GM18519 (cell line): ENCODE results near the gene CFAP157.
A peak's percentile ranks its signal among the peaks of the same experiment; 100 is the strongest.

Experiments
- ATAC-seq: cut with Tn5 transposase; IDR thresholded peaks from one replicate; pipeline ENCODE4 v1.9.1; 2021; ENCODE audit warnings: mild to moderate bottlenecking, moderate library complexity; ENCODE audit not compliant: unreplicated experiment, low FRiP score

The CFAP157 gene

DNA sequence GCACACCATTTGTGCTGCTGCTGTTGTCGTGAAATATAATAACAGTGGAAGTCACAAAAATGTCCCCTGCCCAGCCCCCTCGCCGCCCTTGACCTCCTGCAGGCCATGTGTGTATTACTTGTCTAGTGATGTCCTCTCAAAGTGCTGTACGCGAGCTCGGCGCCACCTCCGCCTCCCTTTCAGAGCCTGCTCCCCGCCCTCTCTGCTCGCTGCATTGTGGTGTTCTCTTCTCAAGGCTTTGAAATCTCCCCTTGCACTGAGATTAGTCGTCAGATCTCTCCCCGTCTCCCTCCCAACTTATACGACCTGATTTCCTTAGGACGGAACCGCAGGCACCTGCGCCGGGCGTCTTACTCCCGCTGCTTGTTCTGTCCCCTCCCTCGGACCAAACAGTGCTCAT, 14.7 kb upstream of the CFAP157 start:
- no peak for ATAC-seq

DNA sequence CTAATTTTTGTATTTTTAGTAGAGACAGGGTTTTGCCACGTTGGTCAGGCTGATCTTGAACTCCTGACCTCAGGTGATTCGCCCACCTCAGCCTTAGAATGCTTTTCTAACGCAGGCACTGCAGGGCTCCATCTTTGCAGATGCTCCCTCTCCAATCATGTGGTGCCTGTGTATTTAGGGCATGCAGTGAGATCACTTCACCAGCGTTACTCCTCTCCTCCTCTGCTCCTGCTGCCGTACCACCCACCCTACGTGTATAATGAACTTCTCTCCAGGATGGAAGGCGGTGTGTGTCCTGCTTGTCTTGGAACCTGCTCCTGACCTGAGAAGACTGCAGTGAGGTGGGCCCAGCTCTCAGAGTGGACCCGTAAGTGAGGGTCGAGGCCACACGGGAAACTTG, 13.6 kb upstream of the CFAP157 start:
- ATAC-seq = no peak

DNA sequence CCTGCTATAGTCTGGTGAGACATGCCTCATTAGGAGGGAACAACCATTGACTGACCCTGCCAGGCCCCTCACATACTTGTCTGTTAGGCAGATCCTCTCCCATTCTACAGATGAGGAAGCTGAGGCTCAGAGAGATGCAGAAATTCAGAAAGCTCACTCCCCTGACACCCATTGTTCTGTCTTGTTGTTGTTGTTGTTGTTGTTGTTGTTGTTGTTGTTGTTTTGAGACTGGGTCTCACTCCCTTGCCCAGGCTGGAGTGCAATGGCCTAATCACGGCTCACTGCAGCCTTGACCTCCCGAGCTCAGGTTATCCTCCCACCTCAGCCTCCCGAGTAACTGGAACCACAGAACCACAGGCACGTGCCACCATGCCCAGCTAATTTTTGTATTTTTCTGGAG, 13.1 kb upstream of the CFAP157 start:
- ATAC-seq = no peak

DNA sequence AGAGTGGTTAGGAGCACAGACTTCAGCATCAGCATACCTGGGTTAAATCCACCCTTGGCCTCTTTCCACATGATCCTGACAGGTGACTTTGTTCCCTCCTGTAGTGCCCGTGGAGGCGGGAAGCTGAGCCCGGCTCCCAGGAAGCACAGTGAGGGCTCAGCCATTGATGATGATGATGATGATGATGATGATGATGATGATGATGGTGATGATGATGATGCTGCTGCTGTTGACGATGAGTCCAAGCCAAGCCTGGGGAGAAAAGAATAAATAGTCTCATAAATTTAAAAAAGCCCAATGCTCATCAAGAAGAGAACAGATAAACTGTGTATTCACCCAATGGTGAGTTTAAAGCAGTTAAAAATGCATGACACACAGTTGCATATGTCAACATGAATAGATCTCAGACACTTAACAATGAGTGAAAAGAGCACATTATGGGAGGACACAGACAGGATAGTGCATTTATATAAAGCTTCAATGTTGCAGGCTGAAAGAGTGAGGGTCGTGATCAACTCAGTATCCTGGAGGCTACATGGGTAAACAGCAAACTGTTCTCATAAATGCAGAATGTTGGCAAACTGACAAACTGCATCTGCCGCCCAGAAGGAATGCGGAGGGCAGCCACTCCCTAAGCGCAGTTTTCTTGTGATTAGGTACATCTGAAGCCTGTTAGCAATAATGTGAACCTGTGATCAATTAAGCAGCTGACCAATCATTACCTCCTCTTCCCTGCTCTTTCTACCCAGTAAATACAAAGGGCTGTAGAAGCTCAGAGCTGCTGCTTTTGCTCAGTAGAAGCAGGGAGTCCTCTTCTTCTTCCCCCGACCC, 11.7 kb upstream of the CFAP157 start:
- ATAC-seq = no peak

DNA sequence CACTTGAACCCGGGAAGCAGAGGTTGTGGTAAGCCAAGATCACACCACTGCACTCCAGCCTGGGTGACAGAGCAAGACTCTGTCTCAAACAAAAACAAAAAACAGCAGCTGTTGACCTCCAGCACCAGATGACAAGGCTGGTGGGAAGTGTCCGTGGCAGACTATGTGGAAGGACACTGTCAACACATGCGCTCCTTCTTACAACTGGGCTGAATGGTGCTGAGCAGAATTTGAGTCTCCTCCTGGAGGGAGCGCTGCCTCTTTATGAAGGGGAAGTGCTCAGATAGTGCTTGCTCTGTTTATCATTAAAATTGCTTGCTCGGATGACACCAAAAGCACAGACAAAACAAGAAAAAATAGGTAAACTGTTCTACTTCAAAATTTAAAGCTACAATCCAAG, 9.2 kb upstream of the CFAP157 start:
- ATAC-seq = no peak

DNA sequence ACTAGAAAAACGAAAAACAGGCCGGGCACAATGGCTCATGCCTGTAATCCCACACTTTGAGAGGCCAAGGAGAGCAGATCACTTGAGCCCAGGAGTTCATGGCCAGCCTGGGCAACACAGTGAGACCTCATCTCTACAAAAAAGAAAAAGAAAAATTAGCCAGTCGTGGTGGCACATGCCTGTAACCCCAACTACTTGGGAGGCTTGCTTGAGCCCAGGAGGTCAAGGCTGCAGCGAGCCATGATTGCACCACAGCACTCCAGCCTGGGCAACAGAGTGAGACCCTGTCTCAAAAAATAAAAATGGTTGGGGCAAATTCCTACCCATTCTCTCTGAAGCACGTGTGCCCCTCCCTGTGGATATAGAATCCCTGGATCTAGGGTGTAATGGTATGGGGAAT, 8.4 kb upstream of the CFAP157 start:
- no peak for ATAC-seq

DNA sequence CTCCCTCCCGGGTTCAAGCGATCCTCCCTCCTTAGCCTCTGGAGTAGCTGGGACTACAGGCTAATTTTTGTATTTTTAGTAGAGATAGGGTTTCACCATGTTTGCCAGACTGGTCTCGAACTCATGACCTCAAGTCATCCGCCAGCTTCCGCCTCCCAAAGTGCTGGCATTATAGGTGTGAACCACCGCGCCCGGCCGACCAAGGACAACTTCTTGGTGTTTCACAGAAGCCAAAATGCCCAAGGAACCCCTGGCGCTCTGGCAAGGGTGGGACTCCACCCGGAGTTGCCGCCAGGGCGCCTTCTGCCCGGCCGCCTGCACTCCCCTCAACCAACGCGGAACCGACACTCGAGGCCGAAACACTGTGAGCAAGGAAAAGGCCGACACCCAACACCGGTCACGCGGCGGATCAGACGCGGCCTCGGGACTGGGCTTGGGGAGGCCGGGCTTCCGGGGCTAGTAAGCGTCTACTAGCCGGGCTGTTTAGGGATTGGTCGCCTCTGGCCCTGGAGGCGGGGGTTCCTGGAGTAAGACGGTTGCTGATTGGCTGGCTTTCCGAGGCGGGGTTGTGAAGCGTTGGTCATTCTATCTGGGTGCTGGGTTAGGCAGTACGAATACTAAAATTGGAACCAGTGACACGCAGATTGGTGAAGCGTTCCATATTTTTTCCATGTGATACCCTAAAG, 7.7 kb upstream of the CFAP157 start:
- ATAC-seq = peak; percentile 51

DNA sequence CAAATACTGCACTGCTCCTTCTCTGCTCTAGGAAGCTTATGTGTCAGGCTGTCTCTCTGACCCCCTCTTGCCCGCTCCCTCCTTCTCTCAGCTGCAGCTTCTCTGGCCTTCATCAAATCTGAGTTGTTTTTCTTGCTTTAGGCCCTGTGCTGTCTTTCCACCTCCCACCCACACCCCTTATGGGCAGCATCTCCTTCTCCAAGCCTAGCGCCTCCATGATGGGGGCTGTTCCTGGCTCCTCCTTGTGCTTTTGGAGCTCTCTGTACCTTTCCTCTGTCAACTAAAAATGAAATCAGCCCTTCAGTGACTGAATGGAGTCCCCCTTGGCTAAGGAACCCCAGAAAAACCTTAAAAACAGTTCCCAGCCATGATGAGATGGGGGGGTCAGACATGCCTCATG, 6.6 kb upstream of the CFAP157 start:
- ATAC-seq = no peak

DNA sequence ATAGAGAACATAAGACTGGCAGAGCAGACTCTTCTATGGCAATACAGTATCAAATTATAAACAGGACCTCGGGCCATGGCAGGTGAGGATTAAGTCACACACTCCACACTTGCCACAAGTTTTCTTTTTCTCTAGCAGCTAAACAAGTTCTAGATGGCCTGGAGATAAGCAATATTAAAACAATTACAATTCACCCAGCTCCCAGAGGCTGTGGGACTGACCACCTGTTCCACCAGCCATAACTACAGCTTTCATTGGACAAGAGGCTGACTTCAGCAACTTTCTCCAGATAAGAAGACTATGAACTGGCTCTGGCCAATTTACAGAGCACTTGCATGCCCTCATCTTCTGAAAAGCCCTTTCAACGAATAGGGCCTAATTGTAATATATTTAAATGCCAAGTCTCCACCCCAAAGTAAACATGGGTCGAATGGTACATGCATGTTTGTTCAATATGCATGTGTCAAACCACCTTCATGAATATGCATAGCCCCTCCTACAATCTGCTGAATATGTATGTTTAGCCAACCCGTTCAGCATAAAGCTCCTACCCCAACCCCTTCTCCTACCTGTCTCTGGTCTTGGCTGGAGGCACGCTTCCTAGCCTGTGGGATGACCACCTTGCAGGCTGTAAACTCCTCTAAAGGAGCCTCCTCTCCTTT, 6.1 kb upstream of the CFAP157 start:
- no peak for ATAC-seq

DNA sequence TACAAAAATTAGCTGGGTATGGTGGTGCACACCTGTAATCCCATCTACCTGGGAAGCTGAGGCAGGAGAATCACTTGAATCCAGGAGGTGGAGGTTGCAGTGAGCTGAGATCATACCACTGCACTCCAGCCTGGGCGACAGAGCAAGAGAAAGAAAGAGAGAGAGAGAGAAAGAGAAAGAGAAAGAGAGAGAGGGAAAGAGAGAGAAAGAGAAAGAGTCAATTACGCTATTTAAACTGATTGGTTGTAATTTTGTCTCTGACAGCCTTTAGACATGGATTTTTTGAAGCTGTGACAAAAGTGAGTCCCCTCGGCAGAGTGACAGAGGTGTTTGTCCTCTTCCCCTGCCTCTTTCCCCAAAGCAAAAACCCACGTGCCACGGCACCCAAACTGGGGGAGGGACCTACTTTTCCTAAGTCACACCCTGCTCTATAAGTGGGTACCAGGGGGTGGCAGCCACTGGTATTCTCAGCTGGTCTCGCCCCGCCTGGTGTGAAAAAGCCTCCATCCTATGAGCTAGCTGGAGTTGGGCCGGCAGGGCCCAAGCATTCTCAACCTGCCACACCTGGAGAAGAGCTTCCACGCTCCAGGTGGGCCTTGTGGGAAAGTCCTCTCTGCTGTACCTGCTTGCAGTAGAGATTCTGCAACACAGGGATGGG, 3.4 kb upstream of the CFAP157 start:
- ATAC-seq = no peak

DNA sequence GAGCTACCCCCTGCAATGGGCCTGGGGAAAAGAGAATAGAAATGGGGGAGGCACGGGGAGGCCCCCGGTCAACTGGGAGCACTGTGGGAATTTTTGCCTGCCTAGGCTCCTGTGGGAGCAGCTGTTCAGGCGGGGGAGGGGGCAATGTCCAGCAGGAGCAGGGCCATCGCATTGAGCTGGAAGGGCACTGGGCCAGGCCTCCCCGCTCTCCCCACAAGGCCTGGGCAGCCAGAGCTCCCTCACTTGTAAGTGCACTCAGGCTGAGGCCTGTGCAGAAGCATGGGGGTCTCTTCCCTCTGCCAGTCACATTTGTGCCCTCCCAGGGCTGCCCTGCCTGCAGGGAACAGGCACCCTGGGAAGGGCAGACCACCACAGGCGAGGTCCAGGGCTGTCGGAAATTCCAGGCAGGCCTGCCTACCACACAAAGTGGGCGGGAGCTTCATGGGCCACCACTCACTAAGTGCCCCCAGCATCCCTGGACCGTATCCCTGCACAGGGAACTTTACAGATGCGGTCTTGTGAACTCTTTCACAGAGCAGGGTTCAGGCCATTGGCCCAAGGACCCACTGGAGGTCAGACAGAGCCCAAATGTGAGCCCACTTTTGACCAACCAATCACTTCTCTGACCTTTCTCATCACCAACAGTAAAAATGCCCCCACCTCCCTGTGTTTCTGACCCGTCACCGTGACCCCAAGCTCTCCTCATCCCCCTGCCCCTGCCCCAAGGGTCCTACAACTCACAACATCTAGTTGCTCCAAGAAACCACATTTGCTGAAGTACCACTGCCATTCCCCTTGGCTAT, 1.0 kb upstream of the CFAP157 start:
- no peak for ATAC-seq

DNA sequence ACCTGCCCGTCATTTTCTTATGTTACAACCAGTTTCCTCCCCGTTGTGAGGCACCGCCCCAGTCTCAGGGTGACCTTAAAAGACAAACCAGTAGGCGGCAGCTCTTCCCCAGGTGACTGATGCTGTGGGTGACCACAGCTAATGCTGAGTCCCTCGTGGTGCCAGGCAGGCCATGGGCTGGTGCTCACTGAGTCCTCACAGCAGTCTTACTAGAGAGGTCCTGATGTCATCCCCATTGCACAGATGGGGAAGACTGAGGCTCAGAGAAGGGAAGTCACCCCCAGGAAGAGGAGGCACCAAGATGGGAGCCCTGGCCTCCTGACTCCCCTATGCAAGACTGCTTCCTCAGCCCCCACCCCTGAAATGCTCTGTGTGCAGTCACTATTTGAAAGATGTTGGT, 978 bp downstream of the CFAP157 start:
- no peak for ATAC-seq

DNA sequence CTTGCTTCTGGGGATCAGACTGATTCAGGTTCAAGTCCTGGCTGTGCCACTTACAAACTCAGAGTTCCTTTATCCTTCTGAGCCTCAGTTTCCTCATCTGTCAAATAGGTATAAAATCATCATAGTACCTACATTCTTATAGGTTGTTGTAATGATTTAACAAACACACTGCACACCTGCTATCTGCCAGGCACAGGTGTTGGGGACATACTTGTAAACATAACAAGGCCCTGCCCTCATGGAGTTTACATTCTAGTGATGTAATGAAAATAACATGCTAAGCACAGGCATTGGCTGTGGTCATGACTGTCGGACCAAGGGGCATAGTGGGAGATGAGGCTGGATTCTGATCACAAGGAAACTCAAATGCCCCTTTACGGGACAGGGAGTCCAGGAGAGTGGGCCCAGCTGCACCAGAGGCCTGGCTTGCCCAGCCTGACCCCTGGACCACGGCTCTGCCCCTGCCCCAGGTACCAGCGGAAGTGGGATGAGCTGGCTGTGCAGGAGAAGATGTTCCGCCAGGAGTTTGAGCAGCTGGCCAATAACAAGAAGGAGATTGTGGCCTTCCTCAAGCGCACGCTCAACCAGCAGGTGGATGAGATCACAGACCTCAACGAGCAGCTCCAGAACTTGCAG, 2.3 kb downstream of the CFAP157 start:
- no peak for ATAC-seq

DNA sequence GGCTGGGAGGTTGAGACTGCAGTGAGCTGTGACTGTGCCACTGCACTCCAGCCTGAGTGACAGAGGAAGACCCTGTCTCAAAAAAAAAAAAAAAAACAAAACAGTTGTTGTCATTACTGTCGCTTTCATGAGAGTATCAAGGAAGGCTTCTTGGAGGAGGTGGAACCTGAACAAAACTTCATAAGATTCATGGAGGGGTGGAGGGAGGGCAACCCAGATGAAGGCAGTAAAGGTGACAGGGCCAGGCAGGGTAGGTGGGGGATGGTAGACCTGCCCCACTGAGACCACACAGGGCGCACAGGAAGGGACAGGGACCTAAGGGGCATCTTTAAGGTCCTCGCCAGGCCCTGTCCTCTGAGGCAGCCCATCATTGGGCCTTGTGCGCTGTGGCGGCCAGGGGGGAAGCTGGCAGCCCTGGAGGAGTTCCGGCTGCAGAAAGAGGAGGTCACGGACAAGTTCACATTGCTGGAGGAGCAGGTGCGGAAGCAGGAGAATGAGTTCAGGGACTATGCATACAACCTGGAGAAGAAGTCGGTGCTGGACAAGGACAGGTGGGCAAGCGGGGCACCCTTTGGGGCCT, 3.5 kb downstream of the CFAP157 start:
- no peak for ATAC-seq

DNA sequence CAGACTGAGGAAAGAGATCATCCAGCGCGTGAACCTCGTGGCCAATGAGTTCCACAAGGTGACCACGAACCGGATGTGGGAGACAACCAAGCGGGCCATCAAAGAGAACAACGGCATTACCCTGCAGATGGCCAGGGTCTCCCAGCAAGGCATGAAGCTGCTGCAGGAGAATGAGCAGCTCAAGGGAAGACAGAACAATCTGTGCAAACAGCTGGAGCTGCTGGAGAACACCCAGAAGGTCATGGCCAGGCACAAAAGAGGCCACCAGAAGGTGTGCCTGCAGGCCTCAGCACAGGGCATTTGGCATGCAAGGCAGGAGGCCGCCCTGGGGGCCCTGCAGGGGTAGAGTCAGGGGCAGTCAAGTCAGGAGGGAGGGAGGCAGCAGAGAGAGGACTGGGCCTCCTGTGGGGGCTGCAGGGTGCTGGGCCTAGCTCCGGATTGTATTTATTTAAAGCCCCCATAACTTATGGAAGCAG, 4.5 kb downstream of the CFAP157 start:
- ATAC-seq = no peak

DNA sequence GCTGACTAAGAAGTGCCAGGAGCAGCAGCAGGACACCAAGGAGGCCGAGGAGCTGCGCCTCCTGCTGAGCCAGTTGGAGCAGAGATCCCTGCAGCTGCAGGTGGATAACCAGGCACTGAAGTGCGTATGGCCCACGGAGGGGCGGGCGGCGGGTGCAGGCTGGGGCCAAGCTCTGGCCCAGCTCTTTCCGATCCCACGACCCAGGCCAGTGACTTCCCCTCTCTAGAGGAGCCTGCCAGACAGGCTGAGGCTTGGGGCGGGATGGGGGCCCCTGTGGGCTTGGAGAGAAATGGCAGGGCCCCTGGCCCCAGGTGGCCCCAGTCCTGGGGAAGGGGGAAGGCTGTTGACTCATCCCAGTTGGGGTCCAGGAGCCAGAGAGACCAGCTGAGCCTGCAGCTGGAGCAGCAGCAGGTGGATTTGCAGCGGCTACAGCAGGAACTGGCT, 5.1 kb downstream of the CFAP157 start:
- no peak for ATAC-seq

DNA sequence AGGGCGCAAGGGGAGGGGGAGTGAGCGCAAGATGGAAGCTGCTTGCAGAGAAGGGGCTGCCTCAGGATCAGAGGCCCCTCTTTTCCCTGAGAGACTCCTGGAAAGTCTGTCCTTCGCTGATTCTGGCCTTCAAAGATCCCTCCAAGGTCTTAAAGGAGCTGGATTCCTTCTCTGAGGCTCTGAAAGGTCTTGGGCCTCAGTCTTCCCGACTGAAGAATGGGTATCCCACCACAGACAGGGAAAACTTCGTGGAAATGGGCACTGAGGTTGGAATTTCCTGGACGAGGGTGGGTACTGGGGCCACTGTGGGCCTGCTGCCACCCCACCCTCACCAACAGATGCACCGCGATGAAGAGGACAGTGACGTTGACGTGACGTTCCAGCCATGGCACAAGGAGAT, 5.6 kb downstream of the CFAP157 start:
- no peak for ATAC-seq

DNA sequence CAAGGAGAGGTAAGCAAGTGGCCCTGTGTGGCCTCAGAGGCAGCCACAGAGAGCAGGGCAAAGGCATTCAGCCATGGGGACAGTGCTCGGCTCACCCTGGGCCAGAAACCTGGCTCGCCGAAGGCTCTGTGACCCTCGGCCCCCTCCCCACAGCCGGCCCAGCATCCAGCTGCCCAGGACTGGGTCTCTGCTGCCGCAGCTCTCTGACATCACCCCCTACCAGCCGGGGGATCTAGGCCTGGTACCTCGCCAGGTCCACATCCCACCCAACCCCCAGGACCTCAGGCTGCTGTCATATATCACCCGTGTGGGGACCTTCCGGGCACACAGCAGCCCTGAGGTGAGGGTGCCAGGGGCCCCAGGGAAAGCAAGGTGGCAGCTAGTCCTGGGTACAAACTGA, 6.1 kb downstream of the CFAP157 start:
- no peak for ATAC-seq

DNA sequence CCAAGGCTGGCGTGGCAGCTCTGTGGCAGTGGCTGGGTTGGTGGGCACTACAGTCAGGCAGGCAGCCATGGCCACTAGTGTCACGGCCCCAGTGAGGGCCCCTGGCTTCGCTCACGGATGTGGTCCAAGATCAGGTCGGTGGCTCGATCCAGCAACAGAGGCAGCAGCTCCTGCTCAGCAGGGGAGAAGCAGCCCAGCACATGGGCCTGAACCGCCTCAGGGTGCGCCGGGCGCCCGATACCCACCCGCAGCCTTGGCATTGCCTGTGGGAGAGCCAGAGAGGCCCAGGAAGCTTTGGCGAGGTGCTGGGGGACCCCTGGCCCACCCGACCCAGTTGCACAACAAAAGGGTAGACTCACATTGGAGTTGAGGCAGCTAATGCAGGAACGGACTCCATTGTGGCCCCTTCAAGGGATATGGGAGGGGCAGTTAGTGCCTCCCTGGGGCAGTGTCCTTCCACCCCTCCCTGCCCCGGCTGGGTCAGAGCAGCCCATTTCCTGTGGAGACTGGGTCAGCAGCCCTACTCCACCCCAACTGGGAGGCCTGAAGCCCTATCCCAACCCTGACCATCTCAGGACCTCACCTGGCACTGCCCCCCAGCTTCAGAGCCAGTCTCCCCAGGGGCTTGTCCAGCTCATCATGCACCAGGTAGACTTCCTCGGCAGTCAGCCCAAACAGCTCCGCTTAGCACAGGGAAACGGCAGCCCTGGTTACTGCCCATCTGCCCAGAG, 7.4 kb downstream of the CFAP157 start:
- ATAC-seq = no peak
